ENCODE results near the gene SSNA1. TPM values are rescaled to one million over a fixed set of nuclear protein-coding genes. Genes with fewer than 3 reads are reported as not detected.

SSNA1 gene
- 10 to 100 TPM; 53.3 to 58.4 TPM for total RNA-seq

DNA sequence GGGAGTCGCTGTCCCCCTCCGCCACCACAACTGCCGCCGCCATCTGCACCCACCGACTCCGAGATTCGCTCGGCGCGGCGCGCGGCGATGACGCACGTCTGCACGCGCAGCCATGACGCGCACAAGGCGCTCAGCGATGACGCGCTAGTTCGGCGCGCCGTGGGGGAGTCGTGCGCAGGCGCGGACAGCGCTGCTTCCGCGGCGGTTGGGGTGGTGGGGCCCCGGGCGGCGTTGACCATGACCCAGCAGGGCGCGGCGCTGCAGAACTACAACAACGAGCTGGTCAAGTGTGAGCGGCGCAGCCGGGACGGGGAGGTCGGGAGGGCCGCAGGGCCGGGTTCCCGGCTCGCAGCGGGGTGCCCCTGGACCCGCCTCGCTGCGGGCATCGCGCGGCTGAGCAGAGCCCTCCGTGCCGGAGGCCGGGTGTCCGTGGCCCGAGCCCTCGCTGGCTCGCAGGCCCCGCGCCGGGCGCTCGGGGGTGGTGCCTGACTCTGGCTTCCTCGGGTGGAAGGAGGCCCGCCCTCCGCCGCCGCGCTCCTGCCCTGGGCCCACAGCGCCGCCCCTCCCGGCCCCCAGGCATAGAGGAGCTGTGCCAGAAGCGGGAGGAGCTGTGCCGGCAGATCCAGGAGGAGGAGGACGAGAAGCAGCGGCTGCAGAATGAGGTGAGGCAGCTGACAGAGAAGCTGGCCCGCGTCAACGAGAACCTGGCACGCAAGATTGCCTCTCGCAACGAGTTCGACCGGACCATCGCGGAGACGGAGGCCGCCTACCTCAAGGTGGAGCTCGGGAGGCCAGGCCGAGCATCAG is at the start of gene SSNA1, which contains the start of gene ANAPC2:
Gene SSNA1 (plus strand): TSS at position 187 of the 807 bp plus-strand sequence. CDS start 51 bp downstream, at position 238.
Gene ANAPC2 (minus strand): TSS at position 71 of the 807 bp plus-strand sequence. CDS start 28 bp downstream, at position 43.
- ChIA-PET POLR2A (interaction anchor here (0.6 to 4.0 kb wide), 18 partner anchors 10 to 311 kb away, joined by 3 to 28 read pairs (median 4); partner anchors contain the start of genes DPP7, LRRC26, MAN1B1 and NDOR1), CTCF (interaction anchor here (0.8 to 2.2 kb wide), 20 partner anchors 9 to 93 kb away, joined by 3 to 15 read pairs (median 4); partner anchors contain the start of genes CYSRT1, NDOR1, RNF224 and TMEM203)
- intact Hi-C loops (cut with micrococcal nuclease) = no loop called here
- peak; percentile 92 for DNase-seq
- peaks cover 32% of the 10 kb centered on the region for H3K4me1 Mint-ChIP-seq (ENCODE audit: low read depth)
- H3K4me3 Mint-ChIP-seq = peak within 1 kb of the TSS; percentile 91
- H3K9me3 Mint-ChIP-seq = no peaks in the 10 kb centered on the region
- H3K27ac Mint-ChIP-seq = peak within 1 kb of the TSS; percentile 94
- ATAC-seq = peak; percentile 84
- H3K36me3 Mint-ChIP-seq (ENCODE audit: low read depth) = peaks cover 6% of the 10 kb centered on the region
- H3K27me3 Mint-ChIP-seq = no peaks in the 10 kb centered on the region
- TF ChIP-seq, protein P1, sequence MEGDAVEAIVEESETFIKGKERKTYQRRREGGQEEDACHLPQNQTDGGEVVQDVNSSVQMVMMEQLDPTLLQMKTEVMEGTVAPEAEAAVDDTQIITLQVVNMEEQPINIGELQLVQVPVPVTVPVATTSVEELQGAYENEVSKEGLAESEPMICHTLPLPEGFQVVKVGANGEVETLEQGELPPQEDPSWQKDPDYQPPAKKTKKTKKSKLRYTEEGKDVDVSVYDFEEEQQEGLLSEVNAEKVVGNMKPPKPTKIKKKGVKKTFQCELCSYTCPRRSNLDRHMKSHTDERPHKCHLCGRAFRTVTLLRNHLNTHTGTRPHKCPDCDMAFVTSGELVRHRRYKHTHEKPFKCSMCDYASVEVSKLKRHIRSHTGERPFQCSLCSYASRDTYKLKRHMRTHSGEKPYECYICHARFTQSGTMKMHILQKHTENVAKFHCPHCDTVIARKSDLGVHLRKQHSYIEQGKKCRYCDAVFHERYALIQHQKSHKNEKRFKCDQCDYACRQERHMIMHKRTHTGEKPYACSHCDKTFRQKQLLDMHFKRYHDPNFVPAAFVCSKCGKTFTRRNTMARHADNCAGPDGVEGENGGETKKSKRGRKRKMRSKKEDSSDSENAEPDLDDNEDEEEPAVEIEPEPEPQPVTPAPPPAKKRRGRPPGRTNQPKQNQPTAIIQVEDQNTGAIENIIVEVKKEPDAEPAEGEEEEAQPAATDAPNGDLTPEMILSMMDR (IDR thresholded peaks at IDR 0.05) = peak; percentile 53

DNA sequence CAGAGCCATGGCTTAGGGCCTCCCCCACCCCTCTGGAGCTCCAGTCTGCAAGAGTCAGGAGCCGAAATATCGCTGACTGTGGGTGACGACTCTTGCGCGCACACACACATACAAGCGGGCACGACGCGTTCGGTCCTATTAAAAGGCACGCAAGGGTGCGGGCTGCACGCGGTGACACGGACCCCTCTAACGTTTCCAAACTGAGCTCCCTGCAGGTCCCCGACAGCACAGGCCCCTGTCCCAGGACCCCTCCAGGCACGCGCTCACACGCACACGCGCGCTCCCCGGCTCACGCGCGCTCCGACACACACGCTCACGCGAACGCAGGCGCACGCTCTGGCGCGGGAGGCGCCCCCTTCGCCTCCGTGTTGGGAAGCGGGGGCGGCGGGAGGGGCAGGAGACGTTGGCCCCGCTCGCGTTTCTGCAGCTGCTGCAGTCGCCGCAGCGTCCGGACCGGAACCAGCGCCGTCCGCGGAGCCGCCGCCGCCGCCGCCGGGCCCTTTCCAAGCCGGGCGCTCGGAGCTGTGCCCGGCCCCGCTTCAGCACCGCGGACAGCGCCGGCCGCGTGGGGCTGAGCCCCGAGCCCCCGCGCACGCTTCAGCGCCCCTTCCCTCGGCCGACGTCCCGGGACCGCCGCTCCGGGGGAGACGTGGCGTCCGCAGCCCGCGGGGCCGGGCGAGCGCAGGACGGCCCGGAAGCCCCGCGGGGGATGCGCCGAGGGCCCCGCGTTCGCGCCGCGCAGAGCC is 49.6 kb upstream of the SSNA1 start, which contains the start of gene GRIN1:
Gene GRIN1 (plus strand): TSS at position 433 of the 746 bp plus-strand sequence. CDS start 333 bp downstream, outside the sequence.
- CTCF ChIA-PET = interaction anchor here (0.8 to 1.2 kb wide), 3 partner anchors 21 to 98 kb away, joined by 3 read pairs; no protein-coding TSS in a partner anchor

GRCh38 chr9:137139468-137140150 is 48.9 kb upstream of the SSNA1 start:
- ChIA-PET CTCF (interaction anchor here (1.2 kb wide), 1 partner anchor 84 kb away, joined by 3 read pairs; no protein-coding TSS in a partner anchor), POLR2A (interaction anchor here (0.6 to 0.9 kb wide), 2 partner anchors 10 to 11 kb away, joined by 3 read pairs; no protein-coding TSS in a partner anchor)
- peaks cover 5% of the 10 kb centered on the region for H3K4me1 Mint-ChIP-seq (ENCODE audit: low read depth)
- no peaks in the 10 kb centered on the region for H3K36me3 Mint-ChIP-seq (ENCODE audit: low read depth)
- no peak for DNase-seq
- H3K9me3 Mint-ChIP-seq = no peaks in the 10 kb centered on the region
- H3K27ac Mint-ChIP-seq = no peak overlapping the region
- H3K27me3 Mint-ChIP-seq = peaks cover 62% of the 10 kb centered on the region
- no peak for ATAC-seq
- H3K4me3 Mint-ChIP-seq = no peak overlapping the region
- intact Hi-C loops (cut with micrococcal nuclease) = no loop called here
- TF ChIP-seq, protein P1 (IDR thresholded peaks at IDR 0.05) = no peak

More for the DNA sequence above, 49.6 kb upstream of the SSNA1 start, which contains the start of gene GRIN1:
- intact Hi-C loops (cut with micrococcal nuclease) = no loop called here
- Mint-ChIP-seq H3K9me3 (no peaks in the 10 kb centered on the region), H3K27me3 (peaks cover 62% of the 10 kb centered on the region), H3K4me1 (ENCODE audit: low read depth) (peaks cover 5% of the 10 kb centered on the region), H3K27ac (no peak within 1 kb of the TSS), H3K4me3 (no peak within 1 kb of the TSS), H3K36me3 (ENCODE audit: low read depth) (no peaks in the 10 kb centered on the region)
- peak; percentile 37 for ATAC-seq
- TF ChIP-seq, protein P1 (IDR thresholded peaks at IDR 0.05) = no peak
- POLR2A ChIA-PET = interaction anchor here (0.9 to 1.3 kb wide), 3 partner anchors 9 to 57 kb away, joined by 3 to 5 read pairs (median 3); no protein-coding TSS in a partner anchor
- no peak for DNase-seq

- TF ChIP-seq, protein P1 (IDR thresholded peaks at IDR 0.05) = no peak
- no peak for DNase-seq
- H3K9me3 Mint-ChIP-seq = no peaks in the 10 kb centered on the region
- H3K4me3 Mint-ChIP-seq = no peak overlapping the region
- H3K27ac Mint-ChIP-seq = no peak overlapping the region
- intact Hi-C loops (cut with micrococcal nuclease) = no loop called here
- no peak for ATAC-seq
- POLR2A ChIA-PET = interaction anchor here (0.6 kb wide), 1 partner anchor 10 kb away, joined by 3 read pairs; no protein-coding TSS in a partner anchor
- peaks cover 5% of the 10 kb centered on the region for H3K4me1 Mint-ChIP-seq (ENCODE audit: low read depth)
- H3K36me3 Mint-ChIP-seq (ENCODE audit: low read depth) = no peaks in the 10 kb centered on the region
- peaks cover 57% of the 10 kb centered on the region for H3K27me3 Mint-ChIP-seq
- CTCF ChIA-PET = interaction anchor here (1.0 kb wide), 1 partner anchor 94 kb away, joined by 3 read pairs; no protein-coding TSS in a partner anchor
Measured at GRCh38 chr9:137140151-137141012, 48.1 kb upstream of the SSNA1 start.

Measured in activated CD8-positive, alpha-beta T cell treated with anti-CD3 and anti-CD28 coated beads for 36 hours (primary cell).